HG03039 (cell line): Measurements from ENCODE around the gene MPRIP.
A peak's percentile ranks its signal among the peaks of the same experiment; 100 is the strongest.

Experiments
- ATAC-seq: cut with Tn5 transposase; IDR thresholded peaks from one replicate; pipeline ENCODE4 v1.9.1; 2021; ENCODE audit warnings: mild to moderate bottlenecking, moderate library complexity; ENCODE audit not compliant: unreplicated experiment

The MPRIP gene

GRCh38 chr17:17028878-17029535 is 13.2 kb upstream of the MPRIP start:
- ATAC-seq, result no peak

GRCh38 chr17:17029938-17030337 is 12.3 kb upstream of the MPRIP start:
- no peak for ATAC-seq

DNA sequence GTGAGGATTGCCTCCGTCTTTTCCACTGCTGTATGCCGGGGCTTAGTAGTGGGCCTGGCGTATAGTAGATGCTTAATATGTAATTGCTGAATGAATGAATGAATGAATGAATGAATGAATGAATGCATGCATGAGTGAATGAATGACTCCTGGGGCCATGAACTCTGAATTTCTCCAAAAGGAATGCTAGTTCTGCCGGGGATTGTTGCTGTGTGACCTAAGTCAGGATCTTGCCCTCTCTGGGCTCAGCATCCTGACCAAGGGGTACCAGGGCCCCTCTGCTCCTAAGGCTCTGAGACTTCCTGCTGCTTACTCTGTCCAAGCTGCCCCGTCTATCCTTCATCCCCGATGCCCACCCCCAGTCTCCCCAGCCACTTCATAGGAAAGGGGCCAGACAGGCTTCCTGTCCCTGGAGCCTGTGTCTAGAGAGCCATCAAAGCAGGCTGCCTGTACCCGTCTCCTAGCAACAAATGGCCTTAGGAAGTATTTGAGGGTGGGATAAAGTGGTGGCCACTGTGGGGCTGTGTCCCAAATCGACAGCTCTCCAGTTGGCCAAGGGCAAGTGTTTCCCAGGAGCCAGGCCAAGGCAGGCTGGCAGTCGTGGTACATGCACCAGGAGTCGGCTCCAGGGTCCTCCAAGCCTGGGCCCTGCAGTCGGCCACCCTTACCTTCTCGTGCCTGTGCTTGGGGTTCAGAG is 11.6 kb upstream of the MPRIP start:
- ATAC-seq, result no peak

GRCh38 chr17:17032131-17032692 is 10.0 kb upstream of the MPRIP start:
- ATAC-seq, result no peak

GRCh38 chr17:17033466-17033865 is 8.8 kb upstream of the MPRIP start:
- ATAC-seq, result no peak

DNA sequence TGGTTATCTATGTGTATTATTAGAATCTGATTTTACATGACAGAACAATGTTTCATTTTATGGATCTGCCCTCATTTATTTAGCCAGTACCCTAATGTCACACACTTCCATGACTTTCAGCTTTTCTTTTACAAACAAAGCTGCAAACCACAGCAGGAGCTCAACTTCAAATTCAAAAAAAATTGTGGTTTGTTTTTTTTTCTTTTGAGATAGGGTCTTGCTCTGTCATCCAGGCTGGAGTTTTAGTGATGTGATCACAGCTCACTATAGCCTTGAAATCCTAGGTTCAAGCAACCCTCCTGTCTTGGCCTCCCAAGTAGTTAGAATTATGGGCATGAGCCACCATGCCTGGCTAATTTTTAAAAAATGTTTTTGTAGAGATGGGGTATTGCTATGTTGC is 8.2 kb upstream of the MPRIP start:
- no peak for ATAC-seq

GRCh38 chr17:17034496-17035075 is 7.7 kb upstream of the MPRIP start:
- ATAC-seq, result no peak

DNA sequence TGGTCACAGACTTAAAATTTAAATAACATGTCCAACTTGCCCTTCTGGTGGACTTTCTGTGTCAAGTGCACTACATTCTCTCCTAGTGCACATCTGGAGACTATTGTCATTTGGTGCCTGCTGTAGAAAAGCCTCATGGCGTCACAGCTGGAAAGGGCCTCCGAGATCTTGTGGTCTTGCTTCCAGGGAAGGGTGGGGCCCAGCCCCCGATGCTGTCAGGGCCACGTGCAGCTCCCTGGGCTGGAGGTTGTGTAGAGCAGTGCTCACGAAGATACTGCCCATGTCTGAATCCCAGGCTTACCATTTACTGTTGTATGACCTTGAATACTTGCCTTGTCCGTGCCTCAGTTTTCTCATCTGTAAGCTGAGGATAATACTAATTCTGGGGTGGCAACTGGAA is 6.8 kb upstream of the MPRIP start:
- no peak for ATAC-seq

DNA sequence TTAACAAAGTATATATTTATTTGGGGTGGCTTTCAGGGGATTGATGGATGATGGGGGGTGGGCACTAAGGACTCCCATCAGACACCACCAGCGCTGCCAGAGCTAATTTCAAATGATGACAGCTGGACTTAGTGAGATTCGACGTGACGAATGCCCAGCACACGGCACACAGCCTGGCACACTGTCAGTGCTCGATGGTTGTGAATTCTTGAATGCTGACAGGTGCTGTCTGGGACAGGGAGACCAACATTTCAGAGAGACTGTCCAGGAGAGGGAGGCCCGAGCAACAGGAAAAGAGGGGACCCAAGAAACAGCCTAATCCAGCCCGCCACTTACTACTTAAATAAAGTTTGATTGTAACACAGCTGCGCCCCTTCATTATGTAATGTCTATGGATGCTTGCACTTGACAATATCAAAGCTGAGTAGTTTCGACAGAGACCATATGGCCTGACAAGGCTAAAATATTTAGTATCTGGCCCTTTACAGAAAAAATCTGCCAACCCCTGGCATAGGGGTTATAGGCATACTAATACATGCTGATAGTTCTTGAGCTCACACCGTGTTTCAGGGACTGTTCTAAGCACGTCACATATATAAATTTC is 6.2 kb upstream of the MPRIP start:
- no peak for ATAC-seq

DNA sequence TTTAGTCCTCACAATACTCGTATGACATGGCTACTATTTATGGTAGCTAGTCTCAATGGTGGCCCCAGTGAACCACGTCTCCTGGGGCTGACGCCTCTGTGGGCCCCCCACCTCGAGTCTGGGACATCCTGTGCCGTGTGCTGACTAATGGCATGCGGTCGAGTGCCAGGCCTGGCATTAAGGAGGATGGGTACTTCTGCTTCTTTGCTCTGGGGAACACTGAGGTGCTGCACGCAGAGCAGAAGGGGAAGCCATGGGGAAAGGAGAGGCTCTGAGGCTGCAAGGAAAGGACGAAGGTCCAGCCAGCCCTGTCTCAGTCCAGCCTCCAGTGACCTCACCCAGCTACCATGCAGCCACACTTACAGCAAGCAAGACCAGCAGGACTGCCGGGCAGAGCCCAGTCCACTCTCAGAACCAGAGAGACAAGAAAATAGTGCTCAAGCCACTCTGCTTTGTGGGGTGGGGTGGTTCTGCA is 5.7 kb upstream of the MPRIP start:
- no peak for ATAC-seq

- ATAC-seq, result no peak
Measured at GRCh38 chr17:17039911-17040310, 2.3 kb upstream of the MPRIP start.

DNA sequence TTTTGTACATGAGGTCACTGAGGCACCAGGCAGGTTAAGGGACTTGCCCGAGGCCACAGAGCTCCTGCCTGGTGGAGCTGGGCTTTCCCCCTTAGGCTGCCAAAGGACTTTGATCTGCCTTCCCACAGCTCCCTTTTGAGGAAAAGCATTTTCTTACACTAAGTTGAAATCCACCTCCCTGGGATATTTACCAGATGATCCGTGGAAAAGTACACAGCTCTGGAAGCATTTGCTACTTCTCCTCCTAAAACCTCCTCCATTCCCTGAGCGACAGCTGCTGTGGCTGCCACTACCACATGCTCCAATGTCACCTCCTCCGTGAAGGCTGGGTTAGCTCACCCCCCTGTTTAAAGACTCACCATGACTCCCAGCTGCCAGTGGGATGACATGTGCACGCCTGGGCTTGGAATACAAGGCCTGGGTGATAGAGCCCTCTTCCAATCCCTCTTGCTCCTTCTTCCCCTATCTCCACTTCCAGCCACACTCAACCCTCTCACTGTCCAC is 1.2 kb upstream of the MPRIP start:
- no peak for ATAC-seq

GRCh38 chr17:17041571-17042383 is 480 bp upstream of the MPRIP start:
- peak; percentile 89 for ATAC-seq

- ATAC-seq, result no peak
Measured at GRCh38 chr17:17042851-17043460, 699 bp downstream of the MPRIP start.

- ATAC-seq, result no peak
Measured at GRCh38 chr17:17043461-17044271, 1.4 kb downstream of the MPRIP start.

GRCh38 chr17:17044846-17045561 is 2.7 kb downstream of the MPRIP start:
- no peak for ATAC-seq

DNA sequence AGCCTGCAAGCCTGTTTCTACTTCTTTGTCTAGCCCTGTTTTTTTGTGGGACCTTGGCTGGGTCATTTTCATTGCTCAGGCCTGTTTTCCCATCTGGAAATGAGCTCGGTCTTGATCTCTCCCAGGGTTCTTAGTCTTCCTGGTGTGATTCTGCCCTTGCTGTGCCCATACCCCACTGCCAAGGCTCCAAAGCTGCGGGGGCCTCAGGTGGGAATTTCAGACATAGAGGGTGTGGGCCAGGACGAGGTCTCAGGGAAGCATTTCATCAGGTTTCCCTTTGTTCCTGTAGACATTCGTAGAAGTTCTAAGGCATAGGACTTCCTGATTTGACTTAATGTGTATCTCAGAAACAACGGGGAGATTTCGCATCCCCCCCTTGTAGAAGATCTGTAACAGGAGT is 5.8 kb downstream of the MPRIP start:
- ATAC-seq, result no peak
